ENCODE data around the gene PKNOX1. TPM values are rescaled to one million over a fixed set of nuclear protein-coding genes. Genes with fewer than 3 reads are reported as not detected.
"Not testable (repeated sequence)": the region's sequence is repeated elsewhere in the genome, so short reads cannot be mapped to it uniquely, and the experiment has no call there.

Gene PKNOX1
- polyA plus RNA-seq, 6 donors from 2014 or later: 10.8 to 29.5 (median 20.9) TPM

GRCh38 chr21:43023175-43023574 is 48.8 kb downstream of the PKNOX1 start:
- Mint-ChIP-seq H3K9me3 (no peaks in the 10 kb centered on the region), H3K4me3 (no peak overlapping the region), H3K36me3 (peaks cover 24 to 32% of the 10 kb centered on the region in 2 donors), H3K27me3 (no peaks in the 10 kb centered on the region), H3K27ac (peak overlapping the region in 2 of 6 donors; percentile 2 to 15), H3K4me1 (peaks cover 0 to 9% (median 0%) of the 10 kb centered on the region in 3 donors)
- DNase-seq (no peak), ATAC-seq (ENCODE audit: low read depth in 2 of 2) (no peak)

GRCh38 chr21:43024439-43025136 is 50.2 kb downstream of the PKNOX1 start:
- Mint-ChIP-seq H3K9me3 (no peaks in the 10 kb centered on the region), H3K36me3 (peaks cover 33 to 38% of the 10 kb centered on the region in 2 donors), H3K4me1 (peaks cover 0 to 9% (median 0%) of the 10 kb centered on the region in 3 donors), H3K27ac (no peak overlapping the region), H3K4me3 (no peak overlapping the region), H3K27me3 (no peaks in the 10 kb centered on the region)
- DNase-seq (no peak), ATAC-seq (ENCODE audit: low read depth in 2 of 2) (no peak)

- H3K27ac Mint-ChIP-seq: no peak overlapping the region
- no peak overlapping the region for H3K4me3 Mint-ChIP-seq
- H3K27me3 Mint-ChIP-seq: no peaks in the 10 kb centered on the region
- no peaks in the 10 kb centered on the region for H3K9me3 Mint-ChIP-seq
- peaks cover 0 to 5% (median 0%) of the 10 kb centered on the region in 3 donors for H3K4me1 Mint-ChIP-seq
- DNase-seq: no peak
- ATAC-seq (ENCODE audit: low read depth in 2 of 2): no peak
- peaks cover 33 to 45% of the 10 kb centered on the region in 2 donors for H3K36me3 Mint-ChIP-seq
Observed at GRCh38 chr21:43025636-43026180, 51.3 kb downstream of the PKNOX1 start.

GRCh38 chr21:43027846-43028731 is 53.7 kb downstream of the PKNOX1 start:
- H3K36me3 Mint-ChIP-seq: peaks cover 11 to 41% of the 10 kb centered on the region in 2 donors
- H3K27ac Mint-ChIP-seq: peak overlapping the region in 1 of 6 donors; percentile 72
- no peaks in the 10 kb centered on the region for H3K9me3 Mint-ChIP-seq
- ATAC-seq (ENCODE audit: low read depth in 2 of 2) (no peak), DNase-seq (no peak)
- no peaks in the 10 kb centered on the region for H3K4me1 Mint-ChIP-seq
- H3K27me3 Mint-ChIP-seq: no peaks in the 10 kb centered on the region
- H3K4me3 Mint-ChIP-seq: no peak overlapping the region

GRCh38 chr21:43029785-43030184 is 55.4 kb downstream of the PKNOX1 start:
- Mint-ChIP-seq H3K27me3 (no peaks in the 10 kb centered on the region), H3K4me3 (no peak overlapping the region), H3K27ac (no peak overlapping the region), H3K36me3 (peaks cover 9 to 29% of the 10 kb centered on the region in 2 donors), H3K4me1 (no peaks in the 10 kb centered on the region), H3K9me3 (no peaks in the 10 kb centered on the region)
- DNase-seq (no peak), ATAC-seq (ENCODE audit: low read depth in 2 of 2) (no peak)

- H3K36me3 Mint-ChIP-seq: peaks cover 9 to 34% of the 10 kb centered on the region in 2 donors
- H3K4me3 Mint-ChIP-seq: no peak overlapping the region
- no peaks in the 10 kb centered on the region for H3K27me3 Mint-ChIP-seq
- no peaks in the 10 kb centered on the region for H3K9me3 Mint-ChIP-seq
- no peaks in the 10 kb centered on the region for H3K4me1 Mint-ChIP-seq
- ATAC-seq (ENCODE audit: low read depth in 2 of 2): no peak
- DNase-seq: no peak
- peak overlapping the region in 1 of 6 donors; percentile 28 for H3K27ac Mint-ChIP-seq
Observed at GRCh38 chr21:43031121-43031619, 56.8 kb downstream of the PKNOX1 start.

- peaks cover 4 to 26% of the 10 kb centered on the region in 2 donors for H3K36me3 Mint-ChIP-seq
- H3K4me3 Mint-ChIP-seq: no peak overlapping the region
- no peaks in the 10 kb centered on the region for H3K27me3 Mint-ChIP-seq
- H3K9me3 Mint-ChIP-seq: no peaks in the 10 kb centered on the region
- ATAC-seq (ENCODE audit: low read depth in 2 of 2) (no peak), DNase-seq (no peak)
- H3K27ac Mint-ChIP-seq: peak overlapping the region in 2 of 6 donors; percentile 7 to 38
- no peaks in the 10 kb centered on the region for H3K4me1 Mint-ChIP-seq
Observed at GRCh38 chr21:43034101-43034500, 59.7 kb downstream of the PKNOX1 start.

- H3K9me3 Mint-ChIP-seq: no peaks in the 10 kb centered on the region
- DNase-seq (no peak), ATAC-seq (ENCODE audit: low read depth in 2 of 2) (no peak)
- H3K4me1 Mint-ChIP-seq: no peaks in the 10 kb centered on the region
- H3K36me3 Mint-ChIP-seq: peaks cover 0 to 20% of the 10 kb centered on the region in 2 donors
- H3K27ac Mint-ChIP-seq: no peak overlapping the region
- H3K4me3 Mint-ChIP-seq: no peak overlapping the region
- H3K27me3 Mint-ChIP-seq: no peaks in the 10 kb centered on the region
Observed at GRCh38 chr21:43034826-43035225, 60.5 kb downstream of the PKNOX1 start.

GRCh38 chr21:43036889-43037288 is 62.5 kb downstream of the PKNOX1 start:
- H3K27me3 Mint-ChIP-seq; ATAC-seq (ENCODE audit: low read depth in 2 of 2); H3K9me3 Mint-ChIP-seq; H3K36me3 Mint-ChIP-seq; DNase-seq; H3K4me3 Mint-ChIP-seq; H3K4me1 Mint-ChIP-seq; H3K27ac Mint-ChIP-seq: not testable (repeated sequence)

- not testable (repeated sequence) for H3K27ac Mint-ChIP-seq; H3K36me3 Mint-ChIP-seq; ATAC-seq (ENCODE audit: low read depth in 2 of 2); H3K4me1 Mint-ChIP-seq; H3K9me3 Mint-ChIP-seq; H3K4me3 Mint-ChIP-seq; H3K27me3 Mint-ChIP-seq; DNase-seq
Observed at GRCh38 chr21:43037918-43038658, 63.7 kb downstream of the PKNOX1 start.

- H3K4me3 Mint-ChIP-seq; ATAC-seq (ENCODE audit: low read depth in 2 of 2); H3K4me1 Mint-ChIP-seq; H3K27me3 Mint-ChIP-seq; H3K36me3 Mint-ChIP-seq; DNase-seq; H3K9me3 Mint-ChIP-seq; H3K27ac Mint-ChIP-seq: not testable (repeated sequence)
Observed at GRCh38 chr21:43038659-43039044, 64.3 kb downstream of the PKNOX1 start.

- H3K27me3 Mint-ChIP-seq; ATAC-seq (ENCODE audit: low read depth in 2 of 2); H3K36me3 Mint-ChIP-seq; H3K27ac Mint-ChIP-seq; H3K9me3 Mint-ChIP-seq; DNase-seq; H3K4me3 Mint-ChIP-seq: not testable (repeated sequence)
- peaks cover 3 to 18% (median 6%) of the 10 kb centered on the region in 3 donors for H3K4me1 Mint-ChIP-seq
Observed at GRCh38 chr21:43042169-43042568, 67.8 kb downstream of the PKNOX1 start.

- DNase-seq; H3K27ac Mint-ChIP-seq; H3K36me3 Mint-ChIP-seq; H3K27me3 Mint-ChIP-seq; ATAC-seq (ENCODE audit: low read depth in 2 of 2); H3K9me3 Mint-ChIP-seq: not testable (repeated sequence)
- Mint-ChIP-seq H3K4me1 (peaks cover 3 to 18% (median 6%) of the 10 kb centered on the region in 3 donors), H3K4me3 (peak overlapping the region in 2 of 8 donors; percentile 12 to 47)
Observed at GRCh38 chr21:43043291-43043690, 68.9 kb downstream of the PKNOX1 start.
